ENCODE results near the gene MTMR12. TPM values are rescaled to one million over a fixed set of nuclear protein-coding genes. Genes with fewer than 3 reads are reported as not detected.
A peak's percentile ranks its signal among the peaks of the same experiment; 100 is the strongest.
"Not testable (repeated sequence)": the region's sequence is repeated elsewhere in the genome, so short reads cannot be mapped to it uniquely, and the experiment has no call there.

The MTMR12 gene
- total and polyA plus RNA-seq, 4 experiments from 2014 or later = 11.6 to 26.4 (median 22.2) TPM

DNA sequence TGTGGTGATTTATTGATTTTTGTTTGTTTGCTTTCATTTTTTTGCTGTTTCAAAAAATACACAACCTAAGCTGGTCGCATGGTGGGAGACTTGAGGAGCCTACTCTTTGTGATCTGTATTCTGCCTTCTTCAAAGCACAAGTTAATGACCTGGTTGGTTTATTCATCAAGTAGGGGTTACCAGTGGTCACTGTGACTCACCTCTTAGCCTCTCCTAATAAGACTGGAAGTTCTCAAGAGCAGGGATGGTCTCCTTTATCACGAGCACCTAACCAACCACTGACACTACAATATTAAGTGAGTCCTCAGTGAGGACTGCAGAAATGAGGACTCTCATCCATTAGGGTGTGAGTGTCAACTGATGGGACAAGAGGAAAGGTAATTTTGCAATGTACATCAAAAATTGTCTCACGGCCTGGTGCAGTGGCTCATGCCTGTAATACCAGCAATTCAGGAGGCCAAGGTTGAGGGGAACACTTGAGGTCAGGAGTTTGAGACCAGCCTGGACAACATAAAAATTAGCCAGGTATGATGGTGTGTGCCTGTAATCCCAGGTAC lies 13.6 kb upstream of the MTMR12 start:
- no peak overlapping the region for H3K4me3 ChIP-seq (ENCODE audit: low read length in 2 of 2)
- Mint-ChIP-seq H3K27ac (no peak overlapping the region), H3K4me3 (no peak overlapping the region), H3K9me3 (peaks cover 0 to 9% (median 5%) of the 10 kb centered on the region in 8 donors), H3K27me3 (no peaks in the 10 kb centered on the region), H3K36me3 (peaks cover 3 to 5% of the 10 kb centered on the region in 2 donors), H3K4me1 (peaks cover 0 to 4% (median 2%) of the 10 kb centered on the region in 4 donors)
- no peaks in the 10 kb centered on the region for H3K4me1 ChIP-seq (ENCODE audit: insufficient read depth, low read length)
- ChIA-PET CTCF (ENCODE audit: partially characterized antibody) (interaction anchor here (1.7 to 6.6 kb wide), 2 partner anchors 94 kb away, joined by 6 to 250 read pairs; no protein-coding TSS in a partner anchor), POLR2A (ENCODE audit: partially characterized antibody) (no interaction called here)
- no peak overlapping the region for H3K27ac ChIP-seq (ENCODE audit: low read depth, low read length)
- no peaks in the 10 kb centered on the region for H3K36me3 ChIP-seq (ENCODE audit: insufficient read depth, low read length)
- H3K9me3 ChIP-seq (ENCODE audit: control insufficient read depth in 1 of 2, low read length in 2 of 2) = peaks cover 0 to 6% of the 10 kb centered on the region in 2 donors
- intact Hi-C loops (cut with micrococcal nuclease) = no loop called here
- H3K27me3 ChIP-seq (ENCODE audit: insufficient read depth, low read length) = no peaks in the 10 kb centered on the region
- DNase-seq = no peak

DNA sequence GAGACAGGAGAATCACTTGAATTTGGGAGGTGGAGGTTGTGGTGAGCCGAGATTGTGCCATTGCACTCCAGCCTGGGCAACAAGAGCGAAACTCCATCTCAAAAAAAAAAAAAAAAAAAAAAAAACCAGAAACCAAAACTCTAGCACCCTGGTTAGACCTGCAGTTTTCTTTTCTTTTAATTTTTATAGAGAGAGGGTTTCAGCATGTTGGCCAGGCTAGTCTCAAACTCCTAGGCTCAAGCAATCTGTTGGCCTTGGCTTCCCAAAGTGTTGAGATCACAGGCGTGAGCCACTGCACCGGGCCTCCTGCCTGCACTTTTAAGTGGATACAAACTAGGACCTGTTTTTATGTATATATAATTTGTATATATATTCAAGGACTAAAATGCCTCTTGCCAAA lies 12.9 kb upstream of the MTMR12 start:
- no peaks in the 10 kb centered on the region for H3K36me3 ChIP-seq (ENCODE audit: insufficient read depth, low read length)
- no peak overlapping the region for H3K4me3 ChIP-seq (ENCODE audit: low read length in 2 of 2)
- CTCF ChIA-PET (ENCODE audit: partially characterized antibody) = interaction anchor here (0.7 to 2.9 kb wide), 3 partner anchors 40 to 93 kb away, joined by 3 to 7 read pairs (median 6); no protein-coding TSS in a partner anchor
- H3K27ac ChIP-seq (ENCODE audit: low read depth, low read length) = no peak overlapping the region
- no peaks in the 10 kb centered on the region for H3K4me1 ChIP-seq (ENCODE audit: insufficient read depth, low read length)
- no peak for DNase-seq
- Mint-ChIP-seq H3K27me3 (no peaks in the 10 kb centered on the region), H3K36me3 (peaks cover 3 to 5% of the 10 kb centered on the region in 2 donors), H3K27ac (no peak overlapping the region), H3K9me3 (peaks cover 0 to 9% (median 5%) of the 10 kb centered on the region in 8 donors), H3K4me3 (no peak overlapping the region), H3K4me1 (peaks cover 0 to 4% (median 2%) of the 10 kb centered on the region in 4 donors)
- POLR2A ChIA-PET (ENCODE audit: partially characterized antibody) = no interaction called here
- peaks cover 0 to 6% of the 10 kb centered on the region in 2 donors for H3K9me3 ChIP-seq (ENCODE audit: control insufficient read depth in 1 of 2, low read length in 2 of 2)
- no peaks in the 10 kb centered on the region for H3K27me3 ChIP-seq (ENCODE audit: insufficient read depth, low read length)
- intact Hi-C loops (cut with micrococcal nuclease) = no loop called here

DNA sequence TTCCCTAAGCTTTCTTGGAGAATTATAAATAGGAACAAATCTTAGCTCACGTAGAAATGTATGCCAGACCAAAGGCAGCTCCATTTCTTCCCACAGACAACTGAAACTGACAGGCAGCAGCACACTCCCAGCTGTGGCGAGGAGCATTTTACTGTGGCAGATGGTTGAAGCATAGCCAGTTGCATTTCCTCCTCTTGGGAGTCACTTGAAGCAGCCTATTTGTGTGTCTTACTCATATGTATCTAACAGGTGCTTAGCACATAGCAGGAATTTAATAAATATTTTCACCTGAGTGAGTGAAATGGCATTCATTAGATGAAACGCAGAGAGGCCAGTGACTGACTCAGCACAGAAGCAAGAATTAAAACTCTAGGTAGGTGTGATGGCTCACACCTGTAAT lies 12.3 kb upstream of the MTMR12 start:
- H3K4me1 ChIP-seq (ENCODE audit: insufficient read depth, low read length) = no peaks in the 10 kb centered on the region
- DNase-seq = no peak
- peaks cover 0 to 9% (median 5%) of the 10 kb centered on the region in 8 donors for H3K9me3 Mint-ChIP-seq
- H3K27me3 Mint-ChIP-seq = no peaks in the 10 kb centered on the region
- H3K4me1 Mint-ChIP-seq = peaks cover 0 to 4% (median 2%) of the 10 kb centered on the region in 4 donors
- peaks cover 0 to 6% of the 10 kb centered on the region in 2 donors for H3K9me3 ChIP-seq (ENCODE audit: control insufficient read depth in 1 of 2, low read length in 2 of 2)
- H3K27ac Mint-ChIP-seq = peak overlapping the region in 1 of 7 donors; percentile 22
- POLR2A ChIA-PET (ENCODE audit: partially characterized antibody) = no interaction called here
- intact Hi-C loops (cut with micrococcal nuclease) = no loop called here
- peaks cover 3 to 5% of the 10 kb centered on the region in 2 donors for H3K36me3 Mint-ChIP-seq
- no peak overlapping the region for H3K27ac ChIP-seq (ENCODE audit: low read depth, low read length)
- no peaks in the 10 kb centered on the region for H3K36me3 ChIP-seq (ENCODE audit: insufficient read depth, low read length)
- no peaks in the 10 kb centered on the region for H3K27me3 ChIP-seq (ENCODE audit: insufficient read depth, low read length)
- no peak overlapping the region for H3K4me3 ChIP-seq (ENCODE audit: low read length in 2 of 2)
- H3K4me3 Mint-ChIP-seq = no peak overlapping the region
- CTCF ChIA-PET (ENCODE audit: partially characterized antibody) = interaction anchor here (0.7 to 2.9 kb wide), 3 partner anchors 40 to 93 kb away, joined by 3 to 7 read pairs (median 6); no protein-coding TSS in a partner anchor

DNA sequence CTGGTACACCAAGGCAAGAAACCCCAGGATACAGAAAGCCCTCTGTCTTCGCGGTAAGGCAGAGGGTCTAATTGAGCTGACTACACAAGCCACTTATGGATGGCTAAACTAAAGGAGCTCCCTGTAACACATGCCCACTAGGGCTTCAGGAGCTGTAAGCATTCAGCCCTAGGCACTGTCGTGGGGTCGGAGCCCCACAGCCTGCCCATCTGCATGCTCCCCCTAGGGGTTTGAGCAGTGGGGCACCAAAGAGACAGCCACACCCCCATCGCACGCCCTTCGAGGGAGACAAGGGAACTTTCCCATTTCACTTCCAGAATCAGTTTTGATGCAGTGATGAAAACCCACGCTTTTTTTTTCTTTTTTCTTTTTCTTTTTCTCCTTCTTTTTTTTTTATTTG lies 11.0 kb upstream of the MTMR12 start:
- H3K4me1 Mint-ChIP-seq = no peaks in the 10 kb centered on the region
- no peak for DNase-seq
- H3K36me3 Mint-ChIP-seq = peaks cover 3 to 5% of the 10 kb centered on the region in 2 donors
- no peak overlapping the region for H3K4me3 Mint-ChIP-seq
- intact Hi-C loops (cut with micrococcal nuclease) = no loop called here
- H3K27ac Mint-ChIP-seq = peak overlapping the region in 1 of 7 donors; percentile 35
- peaks cover 0 to 9% (median 5%) of the 10 kb centered on the region in 8 donors for H3K9me3 Mint-ChIP-seq
- no peaks in the 10 kb centered on the region for H3K36me3 ChIP-seq (ENCODE audit: insufficient read depth, low read length)
- H3K4me1 ChIP-seq (ENCODE audit: insufficient read depth, low read length) = no peaks in the 10 kb centered on the region
- no peak overlapping the region for H3K4me3 ChIP-seq (ENCODE audit: low read length in 2 of 2)
- H3K9me3 ChIP-seq (ENCODE audit: control insufficient read depth in 1 of 2, low read length in 2 of 2) = peaks cover 0 to 6% of the 10 kb centered on the region in 2 donors
- ChIA-PET POLR2A (ENCODE audit: partially characterized antibody) (no interaction called here), CTCF (ENCODE audit: partially characterized antibody) (interaction anchor here (2.9 kb wide), 1 partner anchor 89 kb away, joined by 7 read pairs; no protein-coding TSS in a partner anchor)
- no peaks in the 10 kb centered on the region for H3K27me3 Mint-ChIP-seq
- H3K27me3 ChIP-seq (ENCODE audit: insufficient read depth, low read length) = no peaks in the 10 kb centered on the region
- no peak overlapping the region for H3K27ac ChIP-seq (ENCODE audit: low read depth, low read length)

DNA sequence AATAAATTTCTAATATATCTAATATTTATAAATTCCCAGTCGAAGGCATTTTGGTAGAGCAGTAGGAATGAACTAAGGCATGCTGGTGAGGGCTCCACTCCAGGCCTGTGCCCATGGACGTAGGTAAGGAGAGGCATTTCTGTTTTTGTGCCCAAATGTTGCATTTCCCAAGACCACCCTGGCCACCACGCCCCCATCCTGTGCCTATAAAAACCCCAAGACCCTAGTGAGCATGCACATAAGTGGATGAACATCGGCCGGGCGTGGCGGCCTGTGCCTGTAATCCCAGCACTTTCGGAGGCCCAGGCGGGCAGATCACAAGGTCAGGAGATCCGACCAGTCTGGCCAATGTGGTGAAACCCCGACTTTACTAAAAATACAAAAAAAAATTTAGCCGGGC lies 10.1 kb upstream of the MTMR12 start:
- no peak overlapping the region for H3K27ac Mint-ChIP-seq
- intact Hi-C loops (cut with micrococcal nuclease) = no loop called here
- H3K4me3 Mint-ChIP-seq = no peak overlapping the region
- ChIA-PET CTCF (ENCODE audit: partially characterized antibody) (interaction anchor here (2.9 kb wide), 1 partner anchor 88 kb away, joined by 7 read pairs; no protein-coding TSS in a partner anchor), POLR2A (ENCODE audit: partially characterized antibody) (interaction anchor here (0.6 kb wide), 1 partner anchor 45 kb away, joined by 3 read pairs; no protein-coding TSS in a partner anchor)
- Histone ChIP-seq H3K4me1 (ENCODE audit: insufficient read depth, low read length) (no peaks in the 10 kb centered on the region), H3K27me3 (ENCODE audit: insufficient read depth, low read length) (no peaks in the 10 kb centered on the region), H3K27ac (ENCODE audit: low read depth, low read length) (no peak overlapping the region), H3K4me3 (ENCODE audit: low read length in 2 of 2) (no peak overlapping the region), H3K9me3 (ENCODE audit: control insufficient read depth in 1 of 2, low read length in 2 of 2) (peaks cover 0 to 6% of the 10 kb centered on the region in 2 donors), H3K36me3 (ENCODE audit: insufficient read depth, low read length) (no peaks in the 10 kb centered on the region)
- peaks cover 3 to 5% of the 10 kb centered on the region in 2 donors for H3K36me3 Mint-ChIP-seq
- DNase-seq = no peak
- peaks cover 0 to 9% (median 5%) of the 10 kb centered on the region in 8 donors for H3K9me3 Mint-ChIP-seq
- no peaks in the 10 kb centered on the region for H3K27me3 Mint-ChIP-seq
- no peaks in the 10 kb centered on the region for H3K4me1 Mint-ChIP-seq

DNA sequence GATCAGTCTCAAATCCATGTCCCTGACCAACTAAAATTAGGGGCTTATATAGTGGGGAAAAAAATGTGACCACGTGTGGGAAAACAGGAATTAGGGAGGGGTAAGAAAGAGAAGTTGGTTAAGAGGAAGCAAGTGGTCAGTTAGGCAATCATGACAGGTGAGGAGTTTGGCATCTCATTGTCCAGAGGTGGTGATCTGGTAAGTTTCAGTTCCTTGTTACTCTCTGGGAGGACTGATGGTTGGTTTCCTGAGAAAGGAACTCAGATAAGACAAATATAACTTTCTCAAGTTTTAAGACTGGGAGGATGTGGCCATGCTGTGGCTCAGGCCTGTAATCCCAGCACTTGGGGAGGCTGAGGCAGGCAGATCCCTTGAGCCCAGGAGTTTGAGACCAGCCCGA lies 9.0 kb upstream of the MTMR12 start:
- POLR2A ChIA-PET (ENCODE audit: partially characterized antibody); H3K36me3 Mint-ChIP-seq; H3K27ac ChIP-seq (ENCODE audit: low read depth, low read length); DNase-seq; H3K9me3 ChIP-seq (ENCODE audit: control insufficient read depth in 1 of 2, low read length in 2 of 2); H3K27ac Mint-ChIP-seq; intact Hi-C loops (cut with micrococcal nuclease); H3K4me1 Mint-ChIP-seq; H3K9me3 Mint-ChIP-seq; H3K27me3 ChIP-seq (ENCODE audit: insufficient read depth, low read length); H3K36me3 ChIP-seq (ENCODE audit: insufficient read depth, low read length); H3K4me1 ChIP-seq (ENCODE audit: insufficient read depth, low read length); H3K27me3 Mint-ChIP-seq; H3K4me3 ChIP-seq (ENCODE audit: low read length in 2 of 2); H3K4me3 Mint-ChIP-seq: not testable (repeated sequence)
- CTCF ChIA-PET (ENCODE audit: partially characterized antibody) = interaction anchor here (0.8 to 1.2 kb wide), 3 partner anchors 8 to 291 kb away, joined by 3 to 4 read pairs (median 4); no protein-coding TSS in a partner anchor

- peaks cover 0 to 6% of the 10 kb centered on the region in 2 donors for H3K9me3 ChIP-seq (ENCODE audit: control insufficient read depth in 1 of 2, low read length in 2 of 2)
- Mint-ChIP-seq H3K9me3 (peaks cover 0 to 9% (median 5%) of the 10 kb centered on the region in 8 donors), H3K4me1 (no peaks in the 10 kb centered on the region), H3K4me3 (no peak overlapping the region), H3K27ac (no peak overlapping the region), H3K27me3 (no peaks in the 10 kb centered on the region), H3K36me3 (peaks cover 3 to 5% of the 10 kb centered on the region in 2 donors)
- no peak overlapping the region for H3K4me3 ChIP-seq (ENCODE audit: low read length in 2 of 2)
- no peaks in the 10 kb centered on the region for H3K4me1 ChIP-seq (ENCODE audit: insufficient read depth, low read length)
- no peak for DNase-seq
- H3K36me3 ChIP-seq (ENCODE audit: insufficient read depth, low read length) = no peaks in the 10 kb centered on the region
- H3K27me3 ChIP-seq (ENCODE audit: insufficient read depth, low read length) = no peaks in the 10 kb centered on the region
- H3K27ac ChIP-seq (ENCODE audit: low read depth, low read length) = no peak overlapping the region
- POLR2A ChIA-PET (ENCODE audit: partially characterized antibody) = no interaction called here
- intact Hi-C loops (cut with micrococcal nuclease) = no loop called here
- CTCF ChIA-PET (ENCODE audit: partially characterized antibody) = interaction anchor here (0.7 to 1.2 kb wide), 2 partner anchors 90 to 292 kb away, joined by 3 read pairs; no protein-coding TSS in a partner anchor
Observed at GRCh38 chr5:32320576-32320975, 7.8 kb upstream of the MTMR12 start.

All from CD4-positive, alpha-beta memory T cell (primary cell).